B cell (primary cell): ENCODE measurements around the gene SMPX. TPM values are rescaled to one million over a fixed set of nuclear protein-coding genes. Genes with fewer than 3 reads are reported as not detected.

Experiments used
- ATAC-seq: fragments of 200-7000 bp; cut with Tn5 transposase; one replicate; pipeline ENCODE4 v1.10.0; 2021; ENCODE audit warnings: low read depth, mild to moderate bottlenecking, moderate number of reproducible peaks, moderate library complexity
- CTCF ChIA-PET: fragments of 350-600 bp; sonication (Branson Sonifier 250); formaldehyde crosslinking; loops from one replicate; lab custom pipeline; 2021; ENCODE audit warnings: antibody characterized with exemption, inconsistent platforms; lab: Charles Lee
- POLR2A ChIA-PET: fragments of 350-600 bp; sonication (Branson Sonifier 250); formaldehyde crosslinking; loops from one replicate; lab custom pipeline; 2021; ENCODE audit warnings: antibody characterized with exemption; lab: Charles Lee
- DNase-seq: peaks from one replicate; pipeline ENCODE4 v3.0.0; 2013
- H2AFZ ChIP-seq: 2 replicates; pipeline ENCODE4 v1.6.1; 2012; ENCODE audit warnings: mild to moderate bottlenecking, low read depth, low read length; ENCODE audit not compliant: insufficient read depth, poor library complexity, severe bottlenecking
- H3K27ac ChIP-seq, 2 donors: 1 replicate in 1 of 2; 2 replicates in 1 of 2; pipeline ENCODE4 v1.5.1; 2012 to 2013; ENCODE audit warnings: low read length in 2 of 2, mild to moderate bottlenecking in 2 of 2, moderate library complexity in 1 of 2
- H3K27me3 ChIP-seq, 4 experiments: fragments of 200-600 bp in 1 of 4; sonication (generic) in 1 of 4; replicated peaks in 1 of 4; 1 replicate in 2 of 4; 2 replicates in 2 of 4; pipeline versions ENCODE4 v1.6.1 to v1.7.0; 2013 to 2016; ENCODE audit warnings: low read length in 3 of 4, mild to moderate bottlenecking in 2 of 4, mixed read lengths in 1 of 4, moderate library complexity in 1 of 4; ENCODE audit not compliant: insufficient read depth in 4 of 4, control insufficient read depth in 3 of 4; ENCODE audit errors: control extremely low read depth in 1 of 4
- H3K36me3 ChIP-seq, 2 experiments: replicated peaks in 1 of 2; 1 replicate in 1 of 2; 2 replicates in 1 of 2; pipeline versions ENCODE4 v1.6.1 to v1.7.1; 2013; ENCODE audit warnings: low read length in 1 of 2; ENCODE audit not compliant: insufficient read depth in 2 of 2, control insufficient read depth in 1 of 2; ENCODE audit errors: control extremely low read depth in 1 of 2, extremely low read depth in 1 of 2
- H3K4me1 ChIP-seq, 2 donors: fragments of 200-600 bp in 1 of 2; sonication (generic) in 1 of 2; 1 replicate in 1 of 2; 2 replicates in 1 of 2; pipeline versions ENCODE4 v1.5.1 to v1.6.1; 2013 to 2017; ENCODE audit warnings: low read length in 2 of 2; ENCODE audit not compliant: control insufficient read depth in 2 of 2, insufficient read depth in 2 of 2
- H3K4me2 ChIP-seq: replicated peaks from 2 replicates; pipeline ENCODE3; 2012; ENCODE audit warnings: mild to moderate bottlenecking, low read depth, low read length; ENCODE audit not compliant: poor library complexity, severe bottlenecking
- H3K4me3 ChIP-seq, 5 experiments: fragments of 200-600 bp in 1 of 5; sonication (generic) in 1 of 5; 1 replicate in 3 of 5; 2 replicates in 2 of 5; pipeline versions ENCODE4 v1.5.1 to v1.7.0; 2011 to 2016; ENCODE audit warnings: low read length in 4 of 5, mild to moderate bottlenecking in 4 of 5, low read depth in 2 of 5, control low read depth in 1 of 5, moderate library complexity in 1 of 5; ENCODE audit not compliant: insufficient read depth in 1 of 5; ENCODE audit errors: control extremely low read depth in 1 of 5, extremely low read depth in 1 of 5
- H3K79me2 ChIP-seq: fragments of 200-600 bp; sonication (generic); one replicate; pipeline ENCODE4 v1.6.0; 2016; ENCODE audit warnings: low read length; ENCODE audit not compliant: control insufficient read depth, insufficient read depth
- H3K9ac ChIP-seq: fragments of 200-600 bp; sonication (generic); 2 replicates; pipeline ENCODE4 v1.6.1; 2017; ENCODE audit warnings: mild to moderate bottlenecking, low read length, moderate library complexity
- H3K9me3 ChIP-seq, 3 donors: one replicate each; pipeline versions ENCODE4 v1.6.1 to v1.7.1; 2013; ENCODE audit warnings: low read length in 2 of 3; ENCODE audit not compliant: control insufficient read depth in 2 of 3, insufficient read depth in 1 of 3; ENCODE audit errors: control extremely low read depth in 1 of 3
- H4K20me1 ChIP-seq: 2 replicates; pipeline ENCODE4 v1.6.0; 2012; ENCODE audit warnings: mild to moderate bottlenecking, low read length; ENCODE audit not compliant: insufficient read depth, control insufficient read depth, poor library complexity, severe bottlenecking
- H3K27ac Mint-ChIP-seq: one replicate; pipeline ENCODE4 v1.8.0; 2021; ENCODE audit warnings: mixed read lengths
- H3K27me3 Mint-ChIP-seq: one replicate; pipeline ENCODE4 v1.8.0; 2021; ENCODE audit warnings: mixed read lengths
- H3K4me1 Mint-ChIP-seq: one replicate; pipeline ENCODE4 v1.8.0; 2021; ENCODE audit warnings: mixed read lengths
- H3K4me3 Mint-ChIP-seq: one replicate; pipeline ENCODE4 v1.8.0; 2021; ENCODE audit warnings: mixed read lengths
- H3K9me3 Mint-ChIP-seq: one replicate; pipeline ENCODE4 v1.8.0; 2022; ENCODE audit warnings: mixed read lengths; ENCODE audit not compliant: insufficient read depth
- CTCF ChIP-seq: fragments of 200-600 bp; IDR thresholded peaks from one replicate; pipeline ENCODE4 v1.8.0; 2022; ENCODE audit warnings: antibody characterized with exemption, mild to moderate bottlenecking
- EZH2 ChIP-seq: IDR thresholded peaks from 2 replicates; pipeline ENCODE4 v1.6.1; 2012; ENCODE audit warnings: borderline replicate concordance, low read depth, mild to moderate bottlenecking, moderate library complexity, low read length; ENCODE audit not compliant: insufficient read depth, poor library complexity, severe bottlenecking
- WGBS: methylation state at CpG from one replicate; pipeline ENCODE4 v1.1.5; 2013; ENCODE audit warnings: missing lambda C conversion rate; ENCODE audit not compliant: insufficient coverage; 5-methylcytosine and 5-hydroxymethylcytosine counted together
- intact Hi-C: fragments of 100-400 bp; cut with micrococcal nuclease; formaldehyde crosslinking; loops from one replicate; pipeline ENCODE4 v1.10.0; 2022
- polyA plus RNA-seq: library from polyadenylated mRNA; depleted of rRNA; stranded (reverse); fragments of >200 nt; gene quantifications from 2 replicates; pipeline ENCODE4 v1.2.3, GENCODE V29; 2012
- total RNA-seq, 2 donors: library from RNA; stranded (reverse); fragments of 120-200 nt in 1 of 2; gene quantifications; 1 replicate in 1 of 2; 2 replicates in 1 of 2; pipeline versions ENCODE4 v1.2.3 to v1.2.4, GENCODE V29; 2013 to 2022

SMPX gene
- total and polyA plus RNA-seq, 2 donors (not counting 1 experiment from before 2014, with no cell fraction given), result not detected

- ATAC-seq (no peak), DNase-seq (no peak)
- Histone ChIP-seq H3K4me2 (no peak overlapping the region), H3K36me3 (no peaks in the 10 kb centered on the region), H3K4me1 (no peaks in the 10 kb centered on the region), H3K27ac (no peak overlapping the region), H2AFZ (no peak overlapping the region), H3K79me2 (no peaks in the 10 kb centered on the region), H3K27me3 (no peaks in the 10 kb centered on the region), H4K20me1 (no peaks in the 10 kb centered on the region), H3K9ac (no peak overlapping the region), H3K4me3 (no peak overlapping the region), H3K9me3 (no peaks in the 10 kb centered on the region)
- TF ChIP-seq EZH2 (no peak), CTCF (no peak)
- Mint-ChIP-seq H3K4me1 (no peaks in the 10 kb centered on the region), H3K4me3 (no peak overlapping the region), H3K27ac (no peak overlapping the region), H3K27me3 (no peaks in the 10 kb centered on the region), H3K9me3 (no peaks in the 10 kb centered on the region)
- intact Hi-C loops, result no loop called here
- WGBS, result no CpG with 5 or more reads among the region's 3 CpGs
- POLR2A ChIA-PET, result no interaction called here
- CTCF ChIA-PET, result no interaction called here
Measured at GRCh38 chrX:21691512-21692018, 66.4 kb downstream of the SMPX start.

GRCh38 chrX:21683941-21684340 is 74.0 kb downstream of the SMPX start:
- no peak overlapping the region for H3K4me3 ChIP-seq
- H3K4me3 Mint-ChIP-seq, result no peak overlapping the region
- ChIA-PET POLR2A (no interaction called here), CTCF (no interaction called here)
- no peak overlapping the region for H3K27ac ChIP-seq
- no peaks in the 10 kb centered on the region for H3K9me3 ChIP-seq
- H3K36me3 ChIP-seq, result no peaks in the 10 kb centered on the region
- H3K4me2 ChIP-seq, result no peak overlapping the region
- no peaks in the 10 kb centered on the region for H3K79me2 ChIP-seq
- H3K9me3 Mint-ChIP-seq, result no peaks in the 10 kb centered on the region
- DNase-seq (no peak), ATAC-seq (no peak)
- no peaks in the 10 kb centered on the region for H3K27me3 ChIP-seq
- H3K9ac ChIP-seq, result no peak overlapping the region
- no peaks in the 10 kb centered on the region for H4K20me1 ChIP-seq
- no CpG with 5 or more reads among the region's 1 CpG for WGBS
- H3K4me1 ChIP-seq, result no peaks in the 10 kb centered on the region
- TF ChIP-seq EZH2 (no peak), CTCF (no peak)
- intact Hi-C loops, result no loop called here
- no peak overlapping the region for H3K27ac Mint-ChIP-seq
- H3K27me3 Mint-ChIP-seq, result no peaks in the 10 kb centered on the region
- no peak overlapping the region for H2AFZ ChIP-seq
- H3K4me1 Mint-ChIP-seq, result no peaks in the 10 kb centered on the region
